ENCODE results near the gene ANKDD1B.

The ANKDD1B gene

GRCh38 chr5:75616371-75616881 is 5.2 kb downstream of the ANKDD1B start:
- DNase-seq (ENCODE audit: low read depth, low spot score): no peak

- DNase-seq (ENCODE audit: low read depth, low spot score): peak; percentile 36
These were observed 5.8 kb downstream of the ANKDD1B start for GRCh38 chr5:75616971-75617621.

GRCh38 chr5:75617736-75618352 is 6.6 kb downstream of the ANKDD1B start:
- DNase-seq (ENCODE audit: low read depth, low spot score): no peak

- DNase-seq (ENCODE audit: low read depth, low spot score): no peak
These were observed 9.1 kb downstream of the ANKDD1B start for GRCh38 chr5:75620184-75620959.

- no peak for DNase-seq (ENCODE audit: low read depth, low spot score)
These were observed 11.3 kb downstream of the ANKDD1B start for GRCh38 chr5:75622564-75622963.

- DNase-seq (ENCODE audit: low read depth, low spot score): no peak
These were observed 12.6 kb downstream of the ANKDD1B start for GRCh38 chr5:75623846-75624245.

- no peak for DNase-seq (ENCODE audit: low read depth, low spot score)
These were observed 15.7 kb downstream of the ANKDD1B start for GRCh38 chr5:75626959-75627358.

- no peak for DNase-seq (ENCODE audit: low read depth, low spot score)
These were observed 16.5 kb downstream of the ANKDD1B start for GRCh38 chr5:75627801-75628200.

- DNase-seq (ENCODE audit: low read depth, low spot score): no peak
These were observed 19.6 kb downstream of the ANKDD1B start for GRCh38 chr5:75630875-75631274.

- DNase-seq (ENCODE audit: low read depth, low spot score): no peak
These were observed 21.1 kb downstream of the ANKDD1B start for GRCh38 chr5:75632321-75632720.

GRCh38 chr5:75637949-75638348 is 26.7 kb downstream of the ANKDD1B start:
- DNase-seq (ENCODE audit: low read depth, low spot score): no peak

- DNase-seq (ENCODE audit: low read depth, low spot score): no peak
These were observed 28.5 kb downstream of the ANKDD1B start for GRCh38 chr5:75639535-75640311.

GRCh38 chr5:75640395-75640794 is 29.1 kb downstream of the ANKDD1B start:
- no peak for DNase-seq (ENCODE audit: low read depth, low spot score)

- no peak for DNase-seq (ENCODE audit: low read depth, low spot score)
These were observed 29.6 kb downstream of the ANKDD1B start for GRCh38 chr5:75640826-75641225.

GRCh38 chr5:75648712-75649111 is 37.5 kb downstream of the ANKDD1B start:
- no peak for DNase-seq (ENCODE audit: low read depth, low spot score)

- no peak for DNase-seq (ENCODE audit: low read depth, low spot score)
These were observed 40.5 kb downstream of the ANKDD1B start for GRCh38 chr5:75651575-75652238.

- DNase-seq (ENCODE audit: low read depth, low spot score): no peak
These were observed 42.3 kb downstream of the ANKDD1B start for GRCh38 chr5:75653521-75653920.

GRCh38 chr5:75654693-75655295 is 43.5 kb downstream of the ANKDD1B start:
- DNase-seq (ENCODE audit: low read depth, low spot score): peak; percentile 37

GRCh38 chr5:75656311-75657003 is 45.2 kb downstream of the ANKDD1B start:
- DNase-seq (ENCODE audit: low read depth, low spot score): peak; percentile 28

- DNase-seq (ENCODE audit: low read depth, low spot score): no peak
These were observed 48.7 kb downstream of the ANKDD1B start for GRCh38 chr5:75659791-75660450.
